Chondrocyte (in vitro differentiated cells): Measurements from ENCODE around the gene SNPH. TPM values are rescaled to one million over a fixed set of nuclear protein-coding genes. Genes with fewer than 3 reads are reported as not detected.

Experiments used
- DNase-seq: peaks from one replicate; pipeline ENCODE4 v3.0.0; 2021; ENCODE audit warnings: mixed read lengths, low spot score
- H3K27ac Mint-ChIP-seq: one replicate; pipeline ENCODE4 v1.8.0; 2021; ENCODE audit warnings: mild to moderate bottlenecking, moderate library complexity, mixed read lengths; ENCODE audit not compliant: unreplicated experiment
- H3K27me3 Mint-ChIP-seq: 2 replicates; pipeline ENCODE4 v1.8.0; 2021; ENCODE audit warnings: low read depth, mixed read lengths
- H3K36me3 Mint-ChIP-seq: 2 replicates; pipeline ENCODE4 v1.8.0; 2021; ENCODE audit warnings: low read depth, mixed read lengths
- H3K4me1 Mint-ChIP-seq: 2 replicates; pipeline ENCODE4 v1.8.0; 2021; ENCODE audit warnings: low read depth, mild to moderate bottlenecking, mixed read lengths
- H3K4me3 Mint-ChIP-seq: one replicate; pipeline ENCODE4 v1.8.0; 2021; ENCODE audit warnings: mild to moderate bottlenecking, moderate library complexity, mixed read lengths; ENCODE audit not compliant: unreplicated experiment
- H3K9me3 Mint-ChIP-seq: 2 replicates; pipeline ENCODE4 v1.8.0; 2021; ENCODE audit warnings: low read depth, mixed read lengths
- CTCF ChIP-seq: fragments of 200-600 bp; sonication (generic); IDR thresholded peaks from 2 replicates; pipeline ENCODE4 v1.5.0; 2021; ENCODE audit warnings: antibody characterized with exemption, mild to moderate bottlenecking, moderate library complexity
- total RNA-seq: library from RNA; stranded (reverse); gene quantifications from 3 replicates; pipeline ENCODE4 v1.2.1, GENCODE V29; 2021

SNPH gene
- total RNA-seq, 1 donor from 2014 or later, result 12.8 TPM

- Mint-ChIP-seq H3K9me3 (peaks cover 3% of the 10 kb centered on the region), H3K27me3 (no peaks in the 10 kb centered on the region), H3K4me3 (no peak overlapping the region), H3K4me1 (peaks cover 6% of the 10 kb centered on the region), H3K36me3 (no peaks in the 10 kb centered on the region), H3K27ac (no peak overlapping the region)
- no peak for TF ChIP-seq CTCF
- DNase-seq, result no peak
Measured at GRCh38 chr20:1312308-1312707, 46.2 kb downstream of the SNPH start.

GRCh38 chr20:1312904-1313235 lies 46.8 kb downstream of the SNPH start:
- peak; percentile 89 for DNase-seq
- Mint-ChIP-seq H3K9me3 (peaks cover 3% of the 10 kb centered on the region), H3K27ac (no peak overlapping the region), H3K27me3 (no peaks in the 10 kb centered on the region), H3K4me1 (peaks cover 6% of the 10 kb centered on the region), H3K4me3 (no peak overlapping the region), H3K36me3 (no peaks in the 10 kb centered on the region)
- no peak for TF ChIP-seq CTCF

GRCh38 chr20:1313236-1313964 lies 47.3 kb downstream of the SNPH start:
- H3K4me1 Mint-ChIP-seq, result peaks cover 6% of the 10 kb centered on the region
- DNase-seq, result no peak
- H3K27me3 Mint-ChIP-seq, result no peaks in the 10 kb centered on the region
- peak overlapping the region; percentile 12 for H3K27ac Mint-ChIP-seq
- no peak overlapping the region for H3K4me3 Mint-ChIP-seq
- TF ChIP-seq CTCF, result peak; percentile 100
- no peaks in the 10 kb centered on the region for H3K36me3 Mint-ChIP-seq
- H3K9me3 Mint-ChIP-seq, result peaks cover 3% of the 10 kb centered on the region

- H3K4me3 Mint-ChIP-seq, result no peak overlapping the region
- H3K27me3 Mint-ChIP-seq, result no peaks in the 10 kb centered on the region
- no peak overlapping the region for H3K27ac Mint-ChIP-seq
- no peaks in the 10 kb centered on the region for H3K36me3 Mint-ChIP-seq
- H3K4me1 Mint-ChIP-seq, result peaks cover 6% of the 10 kb centered on the region
- no peak for DNase-seq
- peaks cover 3% of the 10 kb centered on the region for H3K9me3 Mint-ChIP-seq
- TF ChIP-seq CTCF, result no peak
Measured at GRCh38 chr20:1315804-1316203, 49.7 kb downstream of the SNPH start.

GRCh38 chr20:1317545-1318255 lies 51.6 kb downstream of the SNPH start:
- DNase-seq, result no peak
- no peak overlapping the region for H3K4me3 Mint-ChIP-seq

More at GRCh38 chr20:1317545-1318255, 51.6 kb downstream of the SNPH start:
- Mint-ChIP-seq H3K27me3 (no peaks in the 10 kb centered on the region), H3K36me3 (no peaks in the 10 kb centered on the region), H3K9me3 (peaks cover 3% of the 10 kb centered on the region), H3K4me1 (peaks cover 6% of the 10 kb centered on the region), H3K27ac (no peak overlapping the region)
- no peak for TF ChIP-seq CTCF
